GM12878 (cell line): ENCODE data around the gene CFAP61. TPM values are rescaled to one million over a fixed set of nuclear protein-coding genes. Genes with fewer than 3 reads are reported as not detected.

Experiments
- ATAC-seq: fragments of 200-7000 bp; cut with Tn5 transposase; 3 replicates; pipeline ENCODE4 v1.9.1; 2020; ENCODE audit warnings: mild to moderate bottlenecking, moderate library complexity
- BruUV-seq: library from RNA; stranded (reverse); fragments of 400-500 nt; replicated peaks from 2 replicates; lab custom pipeline; 2021; lab: Mats Ljungman, UMichigan
- CTCF ChIA-PET: fragments of 300-600 bp; sonication (Branson Sonifier 250); formaldehyde crosslinking; extraction: SDS; loops from one replicate; lab custom pipeline; 2021; ENCODE audit warnings: inconsistent platforms; lab: Yijun Ruan, JAX
- POLR2A ChIA-PET: fragments of 350-600 bp; formaldehyde crosslinking; extraction: SDS; loops from one replicate; lab custom pipeline; 2021; ENCODE audit warnings: inconsistent platforms; lab: Charles Lee
- RAD21 ChIA-PET: fragments of 300-600 bp; sonication (Branson Sonifier 250); formaldehyde crosslinking; loops from one replicate; lab custom pipeline; 2023; ENCODE audit warnings: antibody characterized with exemption; ENCODE audit not compliant: unreplicated experiment; lab: Charles Lee
- SMC1A ChIA-PET: fragments of 300-600 bp; sonication (Branson Sonifier 250); formaldehyde crosslinking; loops from one replicate; lab custom pipeline; 2023; ENCODE audit not compliant: unreplicated experiment, uncharacterized antibody; lab: Charles Lee
- DNase-seq: peaks from one replicate; pipeline ENCODE4 v3.0.0-alpha.2; 2011; ENCODE audit warnings: low read depth, low spot score
- FAIRE-seq: peaks from 3 replicates; lab custom pipeline; 2011; peaks lifted over from hg19 to GRCh38; lab: Jason Lieb, UNC
- H2AFZ ChIP-seq: 2 replicates; pipeline ENCODE4 v1.6.0; 2011; ENCODE audit warnings: low read depth, low read length, control low read depth; ENCODE audit not compliant: control insufficient read depth
- H3K27ac ChIP-seq: 2 replicates; pipeline ENCODE4 v1.5.1; 2011; ENCODE audit warnings: control low read depth; ENCODE audit not compliant: control insufficient read depth, insufficient read depth
- H3K27me3 ChIP-seq, 2 experiments: replicated peaks in 1 of 2; 2 replicates each; pipeline versions ENCODE4 v1.6.0 to v1.6.1; 2011; ENCODE audit warnings: low read length in 1 of 2; ENCODE audit not compliant: control insufficient read depth in 2 of 2, insufficient read depth in 2 of 2
- H3K36me3 ChIP-seq, 2 experiments: 2 replicates each; pipeline ENCODE4 v1.5.1; 2011; ENCODE audit warnings: low read length in 1 of 2; ENCODE audit not compliant: control insufficient read depth in 2 of 2, insufficient read depth in 2 of 2
- H3K4me1 ChIP-seq: 2 replicates; pipeline ENCODE4 v1.6.1; 2011; ENCODE audit warnings: mild to moderate bottlenecking, low read length, moderate library complexity, mixed read lengths; ENCODE audit not compliant: control insufficient read depth, insufficient read depth
- H3K4me2 ChIP-seq: 2 replicates; pipeline ENCODE4 v1.6.0; 2011; ENCODE audit warnings: control low read depth; ENCODE audit not compliant: control insufficient read depth, insufficient read depth
- H3K4me3 ChIP-seq: fragments of 200-600 bp; sonication (generic); 2 replicates; pipeline ENCODE4 v1.5.1; 2016
- H3K79me2 ChIP-seq: 2 replicates; pipeline ENCODE4 v1.6.0; 2011; ENCODE audit warnings: low read length; ENCODE audit not compliant: control insufficient read depth, insufficient read depth
- H3K9ac ChIP-seq: 2 replicates; pipeline ENCODE4 v1.8.0; 2011; ENCODE audit warnings: low read length, control low read depth, mixed read lengths; ENCODE audit not compliant: control insufficient read depth, insufficient read depth
- H3K9me3 ChIP-seq: replicated peaks from 3 replicates; pipeline ENCODE4 v1.5.1; 2011; ENCODE audit warnings: mild to moderate bottlenecking, low read length; ENCODE audit not compliant: control insufficient read depth, insufficient read depth
- H4K20me1 ChIP-seq: 2 replicates; pipeline ENCODE4 v1.6.0; 2011; ENCODE audit not compliant: control insufficient read depth, insufficient read depth
- CUX1 ChIP-seq: IDR thresholded peaks from 2 replicates; pipeline ENCODE4 v1.6.1; 2012; ENCODE audit warnings: improper control_type of control experiment, low read depth, low read length; ENCODE audit not compliant: insufficient replicate concordance
- NFXL1 ChIP-seq: fragments of 450-650 bp; IDR thresholded peaks from 2 replicates; pipeline ENCODE4 v1.6.1; 2017; ENCODE audit warnings: antibody characterized with exemption, mild to moderate bottlenecking, borderline replicate concordance
- NFYB ChIP-seq: IDR thresholded peaks from 2 replicates; pipeline ENCODE4 v1.6.1; 2011; ENCODE audit warnings: low read depth, mild to moderate bottlenecking, low read length, improper control_type of control experiment, moderate library complexity; ENCODE audit not compliant: insufficient read depth
- RELB ChIP-seq: fragments of 450-650 bp; IDR thresholded peaks from 2 replicates; pipeline ENCODE4 v1.6.1; 2017; ENCODE audit warnings: low read depth, mild to moderate bottlenecking, moderate library complexity
- SIX5 ChIP-seq: IDR thresholded peaks from 2 replicates; pipeline ENCODE4 v1.6.1; 2011; ENCODE audit warnings: mild to moderate bottlenecking, low read depth, low read length, moderate library complexity; ENCODE audit not compliant: severe bottlenecking
- STAT3 ChIP-seq: IDR thresholded peaks from 2 replicates; pipeline ENCODE4 v1.6.1; 2011; ENCODE audit warnings: low read depth, low read length, improper control_type of control experiment
- TARDBP ChIP-seq: IDR thresholded peaks from 2 replicates; pipeline ENCODE4 v1.6.1; 2016; ENCODE audit warnings: borderline replicate concordance
- TCF7 ChIP-seq: IDR thresholded peaks from 2 replicates; pipeline ENCODE4 v1.6.1; 2014; ENCODE audit warnings: antibody characterized with exemption, borderline replicate concordance
- ZNF687 ChIP-seq: fragments of 450-650 bp; IDR thresholded peaks from 2 replicates; pipeline ENCODE4 v1.6.1; 2017; ENCODE audit warnings: mild to moderate bottlenecking, moderate library complexity
- WGBS: methylation state at CpG from one replicate; pipeline ENCODE4 v1.1.6; 2016; ENCODE audit warnings: low lambda C conversion rate; ENCODE audit not compliant: insufficient replicate concordance, insufficient coverage; ENCODE audit errors: missing lambda C conversion rate; 5-methylcytosine and 5-hydroxymethylcytosine counted together
- in situ Hi-C: fragments of 300-500 bp; cut with MboI; formaldehyde crosslinking; loops from 9 replicates; pipeline ENCODE4 v1.14.3; 2018; ENCODE audit warnings: mixed read lengths
- intact Hi-C: fragments of 100-400 bp; cut with micrococcal nuclease; formaldehyde crosslinking; loops from one replicate; pipeline ENCODE4 v1.14.2; 2022; ENCODE audit not compliant: unreplicated experiment
- polyA plus RNA-seq, 11 experiments: library from polyadenylated mRNA; depleted of rRNA in 4 of 11; unstranded in 6 of 11; stranded (reverse) in 5 of 11; fragments of >200 nt; fragmentation: Nextera tagmentation in 4 of 11; fragmentation: Illumina TruSeq in 1 of 11; extraction: Ambion mirVana in 4 of 11; extraction: Trizol in 1 of 11; gene quantifications; 1 replicate in 1 of 11; 2 replicates in 10 of 11; pipeline versions ENCODE4 v1.2.1 to v1.2.3, GENCODE V29; 2011 to 2016; ENCODE audit warnings: inconsistent platforms in 2 of 11, missing spikeins in 2 of 11, low read depth in 1 of 11
- total RNA-seq, 4 experiments: library from RNA; depleted of rRNA in 3 of 4; stranded (reverse); fragments of >200 nt in 3 of 4; fragmentation: Illumina TruSeq in 1 of 4; extraction: Trizol in 1 of 4; gene quantifications; 2 replicates each; pipeline versions ENCODE4 v1.2.1 to v1.2.3, GENCODE V29; 2013 to 2021

CFAP61 gene
- total and polyA plus RNA-seq, 10 of the 15 experiments (the other 5 are each of a cell fraction or from before 2014, with no cell fraction given), result 0.11 to 0.41 (median 0.24) TPM; not detected in 7

GRCh38 chr20:20070871-20071726 lies 18.8 kb downstream of the CFAP61 start:
- Histone ChIP-seq H3K27ac (no peak overlapping the region), H3K79me2 (no peaks in the 10 kb centered on the region), H3K36me3 (no peaks in the 10 kb centered on the region), H3K27me3 (peaks cover 0 to 1% of the 10 kb centered on the region in 2 experiments; a peak in 1 of 4 replicates), H3K4me3 (no peak overlapping the region), H3K9ac (no peak overlapping the region), H3K4me1 (no peaks in the 10 kb centered on the region), H2AFZ (no peak overlapping the region), H4K20me1 (no peaks in the 10 kb centered on the region), H3K4me2 (no peak overlapping the region), H3K9me3 (no peaks in the 10 kb centered on the region)
- in situ Hi-C loops, result loop anchor here (10.0 kb wide), 1 partner anchor 524 kb away; no protein-coding TSS in a partner anchor
- intact Hi-C loops, result no loop called here
- 33% methylated on average over 10 of the region's 10 CpGs for WGBS
- ChIA-PET POLR2A (interaction anchor here (0.6 kb wide), 1 partner anchor 416 kb away, joined by 7 read pairs; no protein-coding TSS in a partner anchor), RAD21 (no interaction called here), SMC1A (interaction anchor here (0.7 kb wide), 1 partner anchor 489 kb away, joined by 3 read pairs; no protein-coding TSS in a partner anchor), CTCF (interaction anchor here (0.6 to 1.5 kb wide), 2 partner anchors 13 to 963 kb away, joined by 3 to 5 read pairs; no protein-coding TSS in a partner anchor)
- FAIRE-seq (no peak), ATAC-seq (no peak), DNase-seq (no peak)
- no TSS peak for BruUV-seq
- no peak for TF ChIP-seq SIX5
- no peak for TF ChIP-seq CUX1
- no peak for TF ChIP-seq STAT3
- no peak for TF ChIP-seq RELB
- no peak for TF ChIP-seq TCF7
- no peak for TF ChIP-seq NFXL1
- TF ChIP-seq NFYB, result no peak
- no peak for TF ChIP-seq TARDBP
- no peak for TF ChIP-seq ZNF687
